Measurements from ENCODE around the gene SCT. TPM values are rescaled to one million over a fixed set of nuclear protein-coding genes. Genes with fewer than 3 reads are reported as not detected.

The SCT gene
- total RNA-seq, 1 experiment from 2014 or later = not detected

GRCh38 chr11:592501-592900, 34.5 kb downstream of the SCT start:
- intact Hi-C loops (cut with micrococcal nuclease; ENCODE audit: unreplicated experiment) = no loop called here
- no peak for DNase-seq (ENCODE audit: low spot score)
- POLR2A ChIA-PET (ENCODE audit: low non-redundant PET) = no interaction called here
- CTCF ChIA-PET = no interaction called here
- Histone ChIP-seq H3K27me3 (replicated peaks; ENCODE audit: insufficient read depth, low read depth, low read length, poor library complexity) (no peaks in the 10 kb centered on the region), H3K36me3 (ENCODE audit: insufficient read depth, low read length, poor library complexity, severe bottlenecking) (peaks cover 56% of the 10 kb centered on the region), H3K9me3 (ENCODE audit: low read depth, low read length, poor library complexity, severe bottlenecking) (no peaks in the 10 kb centered on the region), H3K4me3 (ENCODE audit: low read depth, low read length, poor library complexity, severe bottlenecking) (no peak overlapping the region), H3K27ac (ENCODE audit: low read depth, low read length, poor library complexity, severe bottlenecking) (no peak overlapping the region), H3K4me1 (ENCODE audit: insufficient read depth, low read length, poor library complexity, severe bottlenecking) (no peaks in the 10 kb centered on the region)
- no TSS peak for BruUV-seq (replicated peaks)
- TF ChIP-seq CTCF (conservative IDR thresholded peaks at IDR 0.05; ENCODE audit: low read depth, low read length) = no peak
- TF ChIP-seq EZH2 (IDR thresholded peaks at IDR 0.05; ENCODE audit: borderline replicate concordance, low read depth, low read length, poor library complexity, severe bottlenecking) = no peak

GRCh38 chr11:590997-591396, 36.0 kb downstream of the SCT start:
- Histone ChIP-seq H3K36me3 (ENCODE audit: insufficient read depth, low read length, poor library complexity, severe bottlenecking) (peaks cover 62% of the 10 kb centered on the region), H3K27ac (ENCODE audit: low read depth, low read length, poor library complexity, severe bottlenecking) (no peak overlapping the region), H3K9me3 (ENCODE audit: low read depth, low read length, poor library complexity, severe bottlenecking) (no peaks in the 10 kb centered on the region), H3K27me3 (replicated peaks; ENCODE audit: insufficient read depth, low read depth, low read length, poor library complexity) (no peaks in the 10 kb centered on the region), H3K4me1 (ENCODE audit: insufficient read depth, low read length, poor library complexity, severe bottlenecking) (no peaks in the 10 kb centered on the region), H3K4me3 (ENCODE audit: low read depth, low read length, poor library complexity, severe bottlenecking) (no peak overlapping the region)
- intact Hi-C loops (cut with micrococcal nuclease; ENCODE audit: unreplicated experiment) = no loop called here
- POLR2A ChIA-PET (ENCODE audit: low non-redundant PET) = interaction anchor here (0.7 kb wide), 1 partner anchor 27 kb away, joined by 10 read pairs; no protein-coding TSS in a partner anchor
- no peak for DNase-seq (ENCODE audit: low spot score)
- TF ChIP-seq EZH2 (IDR thresholded peaks at IDR 0.05; ENCODE audit: borderline replicate concordance, low read depth, low read length, poor library complexity, severe bottlenecking) (no peak), CTCF (conservative IDR thresholded peaks at IDR 0.05; ENCODE audit: low read depth, low read length) (no peak)
- no TSS peak for BruUV-seq (replicated peaks)
- CTCF ChIA-PET = no interaction called here

GRCh38 chr11:589798-590197, 37.2 kb downstream of the SCT start:
- Histone ChIP-seq H3K27me3 (replicated peaks; ENCODE audit: insufficient read depth, low read depth, low read length, poor library complexity) (no peaks in the 10 kb centered on the region), H3K27ac (ENCODE audit: low read depth, low read length, poor library complexity, severe bottlenecking) (no peak overlapping the region), H3K36me3 (ENCODE audit: insufficient read depth, low read length, poor library complexity, severe bottlenecking) (peaks cover 59% of the 10 kb centered on the region), H3K9me3 (ENCODE audit: low read depth, low read length, poor library complexity, severe bottlenecking) (no peaks in the 10 kb centered on the region), H3K4me3 (ENCODE audit: low read depth, low read length, poor library complexity, severe bottlenecking) (no peak overlapping the region), H3K4me1 (ENCODE audit: insufficient read depth, low read length, poor library complexity, severe bottlenecking) (no peaks in the 10 kb centered on the region)
- no peak for TF ChIP-seq CTCF (conservative IDR thresholded peaks at IDR 0.05; ENCODE audit: low read depth, low read length)
- TF ChIP-seq EZH2 (IDR thresholded peaks at IDR 0.05; ENCODE audit: borderline replicate concordance, low read depth, low read length, poor library complexity, severe bottlenecking) = no peak
- no TSS peak for BruUV-seq (replicated peaks)
- ChIA-PET POLR2A (ENCODE audit: low non-redundant PET) (no interaction called here), CTCF (no interaction called here)
- no peak for DNase-seq (ENCODE audit: low spot score)
- intact Hi-C loops (cut with micrococcal nuclease; ENCODE audit: unreplicated experiment) = no loop called here
